ENCODE results near the gene WDR31. TPM values are rescaled to one million over a fixed set of nuclear protein-coding genes. Genes with fewer than 3 reads are reported as not detected.

Gene WDR31
- total RNA-seq, 1 experiment from 2014 or later = 0.69 TPM

- DNase-seq (ENCODE audit: low read depth) = no peak
Measured at GRCh38 chr9:113341712-113342410, 1.8 kb upstream of the WDR31 start.

DNA sequence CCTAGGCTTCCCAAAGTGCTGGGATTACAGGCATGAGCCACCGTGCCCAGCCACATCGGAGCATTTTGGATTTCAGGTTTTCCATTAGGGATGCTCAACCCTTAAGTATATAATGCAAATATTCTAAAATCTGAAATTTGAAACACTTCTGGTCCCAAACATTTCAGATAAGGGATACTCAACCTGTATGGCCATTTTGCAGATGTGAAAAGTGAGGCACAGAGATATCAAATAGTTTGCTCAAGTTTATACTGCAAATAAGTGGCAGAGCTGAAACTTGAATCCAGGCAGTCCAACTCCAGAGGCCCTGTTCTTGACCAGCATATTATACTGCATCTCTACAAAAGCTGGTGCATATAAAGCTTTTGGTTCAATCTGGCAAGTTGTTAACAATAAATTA is 2.4 kb downstream of the WDR31 start:
- DNase-seq (ENCODE audit: low read depth) = no peak

DNA sequence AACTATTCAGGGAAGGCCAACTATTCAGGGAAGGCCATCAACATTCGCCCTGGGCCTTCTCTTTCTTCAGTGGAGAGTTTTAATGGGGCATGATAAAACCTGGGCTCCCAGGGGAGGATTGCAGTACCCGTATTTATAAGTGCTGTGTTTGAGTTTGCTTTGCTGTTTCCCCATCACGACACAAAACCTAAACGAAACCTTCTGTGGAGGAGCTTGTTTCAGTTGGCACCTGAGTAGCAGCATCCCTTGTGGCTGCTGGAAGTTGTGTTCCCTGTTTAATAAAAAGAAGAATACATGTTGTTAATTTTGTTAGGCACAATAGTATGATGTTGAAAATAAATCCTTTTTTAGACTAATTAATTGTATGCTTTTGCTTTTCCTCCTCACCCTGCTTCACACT is 8.3 kb downstream of the WDR31 start:
- no peak for DNase-seq (ENCODE audit: low read depth)

DNA sequence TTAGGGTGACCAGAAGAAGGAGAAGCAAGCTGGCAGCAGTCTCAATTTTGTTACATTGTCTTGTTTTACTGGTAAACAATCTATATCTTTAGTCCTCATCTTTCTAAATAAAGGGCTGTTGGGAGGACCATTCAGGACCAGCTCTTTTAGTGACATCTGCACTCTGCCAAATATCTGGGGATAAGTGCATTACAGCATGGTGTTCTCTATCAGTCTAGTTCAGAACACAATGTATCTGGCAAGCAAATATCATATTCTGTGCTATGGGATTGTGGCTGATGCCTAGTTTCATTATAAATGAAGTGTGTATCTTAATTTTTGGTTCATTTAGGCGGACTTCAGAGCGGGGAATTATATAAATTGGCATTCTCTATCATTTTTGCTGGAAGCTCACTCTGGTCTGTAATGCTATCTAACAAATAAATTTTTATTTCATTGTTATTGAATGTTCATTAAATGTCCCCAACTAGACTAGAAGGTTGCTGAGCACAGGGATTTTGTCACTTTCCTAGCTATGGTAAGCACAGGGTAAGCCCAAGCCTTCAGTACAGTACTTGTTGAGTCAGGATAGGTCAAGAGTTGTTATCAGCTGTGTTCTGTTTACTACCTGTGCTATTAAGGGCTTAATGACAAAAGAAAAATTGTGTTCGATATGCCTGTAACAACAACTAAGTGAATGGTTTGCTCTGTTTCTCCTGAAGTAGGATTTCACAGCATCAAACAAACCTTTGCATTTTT is 11.9 kb downstream of the WDR31 start:
- no peak for DNase-seq (ENCODE audit: low read depth)

DNA sequence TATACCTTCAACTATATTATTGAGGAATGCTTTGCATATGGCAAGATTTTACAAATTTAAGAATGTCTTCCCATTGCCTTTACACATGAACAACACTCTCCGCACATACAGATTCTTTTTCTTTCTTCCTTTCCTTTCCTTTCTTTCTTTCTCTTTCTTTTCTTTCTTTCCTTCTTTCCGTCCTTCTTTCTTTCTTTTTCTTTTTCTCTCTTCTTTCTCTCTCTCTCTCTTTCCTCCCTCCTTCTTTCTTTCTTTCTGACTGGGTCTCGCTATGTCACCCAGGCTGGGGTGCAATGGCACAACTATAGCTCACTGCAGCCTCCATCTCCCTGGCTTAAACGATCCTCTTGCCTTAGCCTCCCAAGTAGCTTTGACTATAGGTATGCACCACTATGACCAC is 13.8 kb downstream of the WDR31 start:
- no peak for DNase-seq (ENCODE audit: low read depth)

DNA sequence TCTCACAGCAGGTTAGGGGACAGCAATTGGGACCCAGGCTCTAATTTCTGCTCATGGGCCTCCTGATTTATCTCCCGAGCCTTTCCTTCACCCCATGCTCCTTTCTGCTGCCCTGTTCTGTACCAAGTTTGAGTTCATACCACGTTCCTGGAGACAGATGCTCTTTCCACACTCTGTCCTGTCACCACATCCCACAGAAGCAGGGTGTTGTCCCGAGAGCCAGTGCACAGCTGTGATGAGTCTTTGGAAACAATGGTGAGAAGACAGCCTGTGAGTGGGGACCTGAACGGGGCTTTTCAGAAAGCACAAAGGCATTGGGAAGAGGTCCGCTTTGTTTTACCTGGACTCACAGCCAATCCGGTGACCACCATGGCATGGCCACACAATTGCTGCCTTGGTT is 17.4 kb downstream of the WDR31 start:
- DNase-seq (ENCODE audit: low read depth) = no peak

GRCh38 chr9:113320051-113320450 is 20.0 kb downstream of the WDR31 start:
- no peak for DNase-seq (ENCODE audit: low read depth)

DNA sequence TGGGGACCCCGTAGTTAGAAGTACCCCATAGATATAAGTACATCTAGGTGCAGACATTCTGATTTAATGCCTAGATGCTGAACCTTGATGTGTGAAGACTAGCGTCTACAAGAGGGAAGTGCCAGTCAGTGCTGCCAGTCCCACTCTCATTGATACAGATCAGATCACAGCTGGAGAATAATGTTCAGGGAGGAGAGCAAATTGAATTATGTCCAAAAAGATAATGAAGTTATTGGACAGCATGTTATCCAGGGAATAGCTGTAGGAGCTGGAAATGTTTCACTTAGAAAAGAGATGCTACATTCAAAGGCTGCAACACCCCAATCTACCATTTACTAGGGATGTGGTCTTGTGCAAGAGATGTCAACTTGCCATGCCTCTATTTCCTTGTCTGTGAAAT is 21.0 kb downstream of the WDR31 start:
- no peak for DNase-seq (ENCODE audit: low read depth)

DNA sequence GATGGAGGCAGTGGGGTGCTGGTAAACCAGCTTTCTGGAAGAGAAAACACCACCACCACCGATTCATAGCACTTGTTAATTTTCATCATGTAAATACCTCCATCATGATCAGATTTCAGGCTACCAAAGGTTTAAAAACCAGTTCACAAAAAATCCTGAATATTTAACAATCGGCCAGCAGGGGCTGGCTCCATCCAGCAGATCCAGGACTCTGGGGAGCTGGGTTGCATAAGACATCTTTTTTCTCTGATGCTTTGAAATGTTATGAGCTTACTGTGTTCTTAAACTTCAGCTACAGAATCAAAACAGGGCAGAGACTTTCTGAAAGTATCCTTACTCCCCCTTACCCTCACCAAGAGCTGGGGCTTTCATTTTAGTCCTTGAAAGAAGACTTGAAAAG is 22.3 kb downstream of the WDR31 start:
- peak; percentile 9 for DNase-seq (ENCODE audit: low read depth)

DNA sequence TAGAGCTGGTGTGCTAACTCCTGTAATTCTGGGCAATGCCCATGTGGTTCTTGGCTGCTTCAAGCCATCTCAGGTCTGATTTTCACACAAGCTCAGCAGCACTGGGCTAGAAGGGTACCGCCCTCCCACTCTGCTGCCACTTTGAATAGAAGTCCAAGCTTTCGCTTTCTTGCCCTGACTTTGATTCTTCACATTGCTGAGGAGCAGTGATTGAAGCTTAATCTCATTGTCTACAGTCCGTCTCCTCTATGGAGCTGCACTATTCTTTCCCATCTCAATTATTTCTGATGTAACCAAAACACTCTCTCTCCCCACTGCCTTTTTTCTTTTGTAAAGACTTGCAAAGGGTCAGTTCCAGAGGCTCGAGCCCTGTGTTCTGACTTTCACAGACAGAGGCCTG is 24.0 kb downstream of the WDR31 start:
- no peak for DNase-seq (ENCODE audit: low read depth)

DNA sequence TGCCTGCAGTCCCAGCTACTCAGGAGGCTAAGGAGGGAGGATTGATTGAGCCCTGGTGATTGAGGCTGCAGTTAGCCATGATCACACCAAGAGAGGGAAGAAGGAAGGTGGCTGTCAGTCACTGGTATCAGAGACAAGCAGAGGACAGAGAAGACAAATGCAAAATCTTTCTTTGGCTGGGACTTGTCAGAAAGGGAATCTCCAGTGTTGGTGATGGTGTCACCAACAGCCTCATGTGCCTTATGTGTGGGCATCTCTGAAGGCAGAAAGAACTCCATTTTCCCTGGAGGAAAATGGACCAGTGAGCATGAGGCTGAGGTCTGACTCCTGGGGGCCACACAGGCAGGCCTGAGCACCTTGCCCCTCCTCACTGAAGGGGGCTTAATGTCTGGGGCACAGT is 24.8 kb downstream of the WDR31 start:
- no peak for DNase-seq (ENCODE audit: low read depth)

DNA sequence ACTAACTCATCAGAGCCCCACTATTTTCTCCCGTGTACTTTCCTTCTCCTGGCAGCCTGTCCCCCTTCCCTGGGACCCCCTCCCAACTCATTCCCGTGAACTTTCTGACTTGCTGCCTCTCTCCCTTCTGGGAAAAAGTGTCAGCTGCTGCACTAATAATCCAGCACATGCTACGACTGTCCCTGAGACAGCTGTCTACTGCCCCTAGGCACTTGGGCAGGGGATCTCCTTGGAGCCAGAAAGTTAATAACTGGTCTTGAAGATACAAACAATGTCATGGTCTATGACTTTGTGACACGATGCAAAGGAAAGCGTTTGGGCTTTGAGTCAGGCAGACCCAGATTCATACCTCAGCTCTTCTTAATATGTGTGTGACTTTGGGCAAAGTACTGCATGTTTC is 26.8 kb downstream of the WDR31 start:
- DNase-seq (ENCODE audit: low read depth) = peak; percentile 3

DNA sequence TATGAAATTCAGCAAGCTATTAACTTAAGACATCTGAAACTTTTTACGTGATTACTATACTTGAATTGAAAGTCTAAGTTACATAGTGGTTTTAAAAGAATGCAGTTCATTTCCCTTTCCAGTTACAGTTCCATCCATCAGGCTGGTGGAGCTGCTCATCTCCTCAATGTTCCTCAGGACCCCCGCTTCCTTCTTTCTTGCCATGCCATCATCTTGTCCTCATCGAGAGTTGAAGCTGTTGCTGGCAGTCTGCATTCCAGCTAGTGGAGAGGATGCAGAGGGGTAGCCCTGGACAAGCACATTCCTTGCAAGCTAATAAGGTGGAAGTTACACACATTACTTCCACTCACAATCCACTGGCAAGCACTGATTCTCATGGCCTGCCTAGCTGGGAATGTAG is 28.1 kb downstream of the WDR31 start:
- no peak for DNase-seq (ENCODE audit: low read depth)

GRCh38 chr9:113310538-113310937 is 29.5 kb downstream of the WDR31 start:
- no peak for DNase-seq (ENCODE audit: low read depth)

DNA sequence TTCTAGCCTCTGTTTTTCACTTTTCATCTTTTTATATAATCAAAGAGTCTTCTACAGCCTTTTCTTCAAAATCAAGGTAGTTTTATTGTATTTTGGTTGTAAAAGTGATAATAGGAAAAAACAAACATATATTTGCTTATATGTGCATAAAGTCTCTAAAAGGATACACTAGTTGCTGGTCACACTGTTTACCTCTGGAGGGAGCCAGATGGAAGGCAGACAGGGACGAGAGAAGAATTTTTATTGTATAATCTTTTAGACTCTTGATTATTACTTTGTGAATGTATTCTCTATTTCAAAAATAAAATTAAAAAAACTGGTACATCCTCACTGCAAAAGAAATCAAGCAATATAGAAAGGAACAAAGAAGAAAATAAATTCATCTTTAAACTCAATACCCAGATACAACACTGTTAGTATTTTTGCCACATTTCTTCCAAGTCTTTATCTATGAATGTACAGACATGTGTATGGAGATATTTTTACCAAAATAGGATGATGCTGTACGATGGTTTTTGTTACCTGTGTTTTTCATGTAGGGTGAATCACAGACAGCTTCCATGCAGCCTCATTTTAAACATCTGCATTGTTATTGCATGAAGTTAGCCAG is 30.8 kb downstream of the WDR31 start:
- peak; percentile 41 for DNase-seq (ENCODE audit: low read depth)

- DNase-seq (ENCODE audit: low read depth) = no peak
Measured at GRCh38 chr9:113307396-113307975, 32.6 kb downstream of the WDR31 start.

DNA sequence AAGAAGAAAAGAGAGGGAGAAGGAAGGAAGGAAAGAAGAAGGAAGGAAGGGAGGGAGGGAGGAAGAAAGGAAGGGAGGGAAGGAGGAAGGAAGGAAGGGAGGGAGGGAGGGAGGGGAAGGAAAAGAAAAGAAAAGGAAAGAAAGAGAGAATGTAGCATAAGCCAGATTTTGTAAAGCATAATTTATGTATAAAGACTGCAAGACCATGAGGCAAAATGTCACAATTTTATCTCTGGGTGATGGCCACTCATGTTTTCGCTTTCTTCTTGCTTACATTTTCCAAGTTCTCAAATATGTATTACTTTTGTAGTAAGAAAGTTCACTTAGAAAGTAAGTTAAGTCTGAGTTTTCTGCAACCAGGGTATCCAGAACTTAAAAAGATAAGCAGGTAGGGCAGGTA is 33.5 kb downstream of the WDR31 start:
- no peak for DNase-seq (ENCODE audit: low read depth)

DNA sequence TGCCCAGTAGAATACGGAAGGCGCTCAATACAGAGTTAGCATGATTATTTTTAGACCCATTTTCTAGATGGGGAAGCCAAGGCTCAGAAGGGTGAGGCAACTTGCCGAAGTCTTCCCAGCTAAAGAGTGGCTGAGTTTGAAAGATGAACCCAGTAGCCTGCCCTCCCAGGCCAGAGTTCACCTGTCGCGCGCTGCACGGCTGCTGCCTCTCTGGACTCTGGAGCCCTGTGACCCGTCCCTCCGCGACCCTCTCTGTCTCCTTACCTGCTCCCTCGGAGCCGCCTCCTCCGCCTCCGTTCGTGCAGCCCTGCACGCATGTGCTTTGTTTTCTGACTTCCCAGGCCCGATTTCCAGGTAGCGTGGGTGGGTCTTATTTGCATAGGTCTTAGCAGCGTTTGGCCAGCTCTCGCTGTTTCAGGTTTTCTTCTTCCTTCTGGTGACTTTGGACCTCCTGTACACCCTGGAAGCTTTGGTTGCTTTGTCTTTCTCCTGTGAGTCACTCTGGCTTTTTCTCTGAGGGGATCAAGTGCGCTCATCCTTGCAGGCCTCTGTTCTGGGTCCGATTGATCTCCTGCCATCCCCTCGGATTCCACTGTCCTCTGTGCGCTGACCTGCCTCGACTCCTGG is 37.2 kb downstream of the WDR31 start, which contains the start of gene RNF183:
Gene RNF183, minus strand, starts transcription at position 585 of the 627 bp plus-strand sequence. CDS start 5,192 bp downstream, outside the sequence.
- DNase-seq (ENCODE audit: low read depth) = no peak

GRCh38 chr9:113301548-113301947 is 38.5 kb downstream of the WDR31 start:
- no peak for DNase-seq (ENCODE audit: low read depth)

- DNase-seq (ENCODE audit: low read depth) = no peak
Measured at GRCh38 chr9:113299800-113300292, 40.2 kb downstream of the WDR31 start.

DNA sequence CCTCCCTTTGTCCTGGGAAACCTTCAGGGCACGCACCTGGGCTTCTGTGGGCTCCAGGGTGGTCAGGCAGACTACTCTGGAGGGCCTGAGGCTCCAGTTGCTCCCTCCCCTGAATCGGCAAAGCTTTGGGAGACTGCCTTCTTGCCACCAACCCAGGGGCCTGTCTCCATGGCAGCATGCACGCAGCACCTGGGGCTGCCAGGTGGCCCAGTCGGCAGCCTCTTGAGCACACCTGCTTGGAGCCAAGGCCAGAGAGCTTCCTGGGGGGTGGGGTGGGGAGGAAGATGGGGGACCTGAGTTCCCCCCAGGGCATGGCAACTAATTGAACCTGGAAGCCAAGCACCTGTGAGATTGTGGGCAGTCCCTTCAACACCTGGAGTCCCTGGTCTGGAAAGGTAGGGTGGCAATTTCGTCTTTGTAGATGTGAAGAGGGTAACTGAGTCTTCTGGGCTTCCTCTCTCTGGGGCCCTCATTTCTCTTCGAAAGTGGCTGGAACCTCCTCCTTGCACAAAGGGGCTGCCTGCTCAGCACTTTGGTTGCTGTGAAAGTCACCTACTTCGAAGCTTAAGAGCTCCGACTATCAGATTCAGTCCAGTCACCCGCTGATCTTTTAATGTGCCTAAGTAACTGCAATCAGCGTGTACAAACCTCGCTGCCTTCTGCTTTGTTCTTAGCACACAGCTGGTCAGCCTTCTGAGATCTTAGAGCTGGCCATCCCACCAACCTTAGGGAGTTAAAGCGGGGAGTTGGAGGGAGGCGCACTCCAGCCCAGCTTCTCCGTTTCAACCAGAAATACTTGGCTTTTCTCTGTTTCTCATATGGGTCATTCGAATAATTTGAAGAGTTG is 40.9 kb downstream of the WDR31 start:
- DNase-seq (ENCODE audit: low read depth) = no peak

Measured in LHCN-M2 (cell line).